ENCODE results near the gene PLCD4. TPM values are rescaled to one million over a fixed set of nuclear protein-coding genes. Genes with fewer than 3 reads are reported as not detected.

PLCD4 gene
- total and polyA plus RNA-seq, 12 donors = 0.72 to 23.2 (median 1.8) TPM

- Histone ChIP-seq H3K27ac (no peak overlapping the region), H3K36me3 (replicated peaks in 1 of 2) (peaks cover 0 to 91% of the 10 kb centered on the region in 2 donors), H3K9me3 (replicated peaks in 1 of 3) (no peaks in the 10 kb centered on the region), H3K4me1 (replicated peaks in 1 of 2) (peaks cover 0 to 3% of the 10 kb centered on the region in 2 donors), H3K27me3 (no peaks in the 10 kb centered on the region), H3K4me3 (no peak overlapping the region)
- TF ChIP-seq POLR2A (IDR thresholded peaks at IDR 0.05) (no peak), CTCF (IDR thresholded peaks at IDR 0.05) (no peak)
- 96 to 100% (median 98%) methylated on average over 1 of the region's 1 CpG for WGBS, 4 donors
- intact Hi-C loops (cut with DNase I) = no loop called here
- no peak for DNase-seq
Measured at GRCh38 chr2:218585541-218585940, 22.2 kb upstream of the PLCD4 start.

- H3K36me3 ChIP-seq (replicated peaks in 1 of 2) = no peaks in the 10 kb centered on the region
- intact Hi-C loops (cut with DNase I) = no loop called here
- H3K4me1 ChIP-seq (replicated peaks in 1 of 2) = peaks cover 0 to 7% of the 10 kb centered on the region in 2 donors
- no peak for DNase-seq
- H3K27me3 ChIP-seq = no peaks in the 10 kb centered on the region
- TF ChIP-seq POLR2A (IDR thresholded peaks at IDR 0.05) (no peak), CTCF (IDR thresholded peaks at IDR 0.05) (no peak)
- no peak overlapping the region for H3K4me3 ChIP-seq
- no peaks in the 10 kb centered on the region for H3K9me3 ChIP-seq (replicated peaks in 1 of 3)
- H3K27ac ChIP-seq = no peak overlapping the region
- WGBS, 4 donors = 84 to 100% (median 88%) methylated on average over 1 to 2 of the region's 2 CpGs
Measured at GRCh38 chr2:218605432-218605831, 2.3 kb upstream of the PLCD4 start.

GRCh38 chr2:218615868-218616315, 8.2 kb downstream of the PLCD4 start:
- H3K27ac ChIP-seq = no peak overlapping the region
- TF ChIP-seq POLR2A (IDR thresholded peaks at IDR 0.05) (no peak), CTCF (IDR thresholded peaks at IDR 0.05) (no peak)
- H3K4me3 ChIP-seq = no peak overlapping the region
- no peaks in the 10 kb centered on the region for H3K4me1 ChIP-seq (replicated peaks in 1 of 2)
- no peaks in the 10 kb centered on the region for H3K36me3 ChIP-seq (replicated peaks in 1 of 2)
- H3K27me3 ChIP-seq = no peaks in the 10 kb centered on the region
- no peak for DNase-seq
- WGBS, 4 donors = 81 to 90% (median 86%) methylated on average over 4 to 6 of the region's 6 CpGs
- intact Hi-C loops (cut with DNase I) = no loop called here
- H3K9me3 ChIP-seq (replicated peaks in 1 of 3) = no peaks in the 10 kb centered on the region

GRCh38 chr2:218618102-218618860, 10.6 kb downstream of the PLCD4 start:
- DNase-seq = no peak
- WGBS, 4 donors = 86 to 91% (median 89%) methylated on average over 6 to 9 of the region's 9 CpGs
- TF ChIP-seq CTCF (IDR thresholded peaks at IDR 0.05) = no peak
- TF ChIP-seq POLR2A (IDR thresholded peaks at IDR 0.05) = no peak
- no peaks in the 10 kb centered on the region for H3K4me1 ChIP-seq (replicated peaks in 1 of 2)
- H3K4me3 ChIP-seq = no peak overlapping the region
- no peak overlapping the region for H3K27ac ChIP-seq
- no peaks in the 10 kb centered on the region for H3K36me3 ChIP-seq (replicated peaks in 1 of 2)
- intact Hi-C loops (cut with DNase I) = no loop called here
- H3K9me3 ChIP-seq (replicated peaks in 1 of 3) = no peaks in the 10 kb centered on the region
- no peaks in the 10 kb centered on the region for H3K27me3 ChIP-seq
